GM21360 (cell line): ENCODE measurements around the gene DCAF8L1.
"Not testable (repeated sequence)": the region's sequence is repeated elsewhere in the genome, so short reads cannot be mapped to it uniquely, and the experiment has no call there.

ENCODE experiments used
- ATAC-seq: cut with Tn5 transposase; IDR thresholded peaks from one replicate; pipeline ENCODE4 v1.9.1; 2021; ENCODE audit warnings: mild to moderate bottlenecking, moderate library complexity; ENCODE audit not compliant: unreplicated experiment

DCAF8L1 gene

DNA sequence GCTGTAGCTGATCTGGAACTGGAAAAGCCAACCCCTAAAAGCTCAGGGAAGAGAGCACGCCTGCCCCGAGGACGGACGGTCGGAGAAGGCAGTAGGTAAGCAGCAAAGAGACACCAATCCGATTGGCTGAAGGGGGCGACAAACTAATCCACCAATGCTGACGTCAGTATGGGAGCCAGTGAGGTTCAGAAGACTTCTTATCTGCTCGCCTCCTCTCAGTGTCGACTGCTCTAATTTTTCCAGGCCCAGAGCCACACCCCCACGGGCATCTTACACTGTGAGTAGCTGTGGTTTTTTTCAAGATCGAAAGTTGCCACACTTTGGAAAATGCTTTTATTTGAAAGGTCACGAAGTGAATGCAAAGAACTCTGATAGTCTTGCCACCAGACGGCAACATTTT is at the start of gene DCAF8L1:
TSS of gene DCAF8L1 (minus strand) at position 101 of the 400 bp plus-strand sequence. CDS start 115 bp downstream, outside the sequence.
- no peak for ATAC-seq

DNA sequence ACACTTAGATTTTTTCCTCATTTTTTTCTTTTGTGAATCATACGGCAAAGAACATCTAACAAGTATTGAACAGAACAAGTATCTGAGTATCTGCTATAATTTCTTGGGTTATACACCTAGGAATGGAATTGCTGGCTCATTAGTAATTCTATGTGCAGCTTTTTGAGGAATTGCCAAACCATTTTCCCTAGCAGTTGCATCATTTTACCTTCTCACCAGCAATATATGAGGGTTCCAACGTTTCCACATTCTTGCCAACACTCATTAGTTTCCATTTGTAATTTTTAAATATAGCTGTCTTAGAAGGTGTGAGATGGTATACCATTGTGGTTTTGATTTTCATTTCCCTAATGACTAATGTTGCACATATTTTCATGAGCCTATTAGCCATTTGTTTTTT is 41.1 kb upstream of the DCAF8L1 start:
- ATAC-seq: no peak

DNA sequence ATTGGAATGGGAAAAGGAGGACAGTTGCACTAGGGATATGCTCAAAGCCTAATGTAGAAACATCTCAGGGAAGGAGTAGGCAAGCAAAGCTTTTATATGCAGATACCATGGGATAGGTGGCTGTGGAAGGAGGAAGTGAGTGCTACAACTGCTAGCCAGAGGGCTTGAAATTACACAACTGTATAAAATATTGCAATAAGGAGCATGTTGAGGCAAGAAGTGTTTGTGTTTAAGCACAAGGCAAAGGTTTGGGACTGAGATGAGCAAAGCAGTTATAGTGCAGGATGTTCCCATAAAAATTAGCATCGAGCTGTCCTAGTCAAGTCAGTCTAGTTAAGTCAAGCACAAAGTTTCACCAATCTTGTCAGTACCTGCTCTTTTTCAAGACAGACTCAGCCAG is 35.6 kb upstream of the DCAF8L1 start:
- no peak for ATAC-seq

DNA sequence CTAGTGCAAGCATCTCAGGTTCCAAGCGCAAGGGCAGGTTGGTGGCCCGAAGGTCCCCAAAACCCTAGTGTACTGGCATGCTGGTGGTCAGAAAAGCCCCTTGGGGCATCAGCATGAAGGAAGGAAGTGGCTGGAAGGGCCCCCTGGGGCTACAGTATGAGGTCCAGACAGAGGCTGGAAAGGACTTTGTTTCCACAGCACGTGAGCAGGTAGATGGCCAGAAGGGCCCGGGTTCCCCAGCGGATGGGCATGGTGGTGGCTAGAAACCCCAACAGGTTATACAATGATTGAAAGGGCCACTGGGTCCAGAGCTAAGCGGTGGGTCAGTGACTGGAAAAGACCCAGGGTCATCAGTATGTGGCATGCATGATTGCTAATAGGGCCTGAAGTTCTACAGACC is 34.7 kb upstream of the DCAF8L1 start:
- ATAC-seq: no peak

DNA sequence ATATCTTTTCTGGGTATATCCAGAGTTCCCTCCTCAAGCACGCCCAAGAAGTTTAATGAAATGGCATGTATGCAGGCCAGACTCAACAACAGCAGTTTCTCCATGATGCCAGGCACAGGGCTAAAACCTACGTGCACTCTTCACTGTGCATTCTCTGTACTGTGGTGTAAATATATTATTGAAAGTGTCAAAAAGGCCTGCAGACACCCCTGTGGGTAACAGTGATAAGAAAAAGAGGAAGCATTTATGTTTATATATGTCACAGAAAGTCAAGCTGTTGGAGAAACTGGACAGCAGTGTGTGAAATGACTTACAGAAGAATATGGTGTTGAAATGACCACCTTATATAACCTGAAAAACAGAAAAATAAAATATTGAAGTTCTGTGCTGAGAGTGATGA is 29.6 kb upstream of the DCAF8L1 start:
- no peak for ATAC-seq

DNA sequence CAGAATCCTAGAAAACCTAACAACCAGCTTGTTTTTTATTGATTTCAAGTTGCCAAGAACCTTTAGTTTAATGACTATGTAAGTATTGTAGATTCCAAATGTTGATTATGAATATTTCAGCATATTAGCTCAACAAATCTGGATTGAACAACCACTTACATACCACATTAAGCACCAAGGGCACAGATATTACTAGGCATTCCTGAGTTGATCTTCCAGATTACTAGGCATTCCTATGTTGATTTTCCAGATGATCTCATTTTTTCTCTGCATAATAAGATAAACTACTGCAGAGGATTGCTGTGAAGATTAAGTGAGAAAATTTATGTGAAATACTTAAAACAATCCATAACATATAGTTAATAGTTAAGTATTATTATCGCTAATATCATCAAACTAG is 17.4 kb upstream of the DCAF8L1 start:
- ATAC-seq: no peak

DNA sequence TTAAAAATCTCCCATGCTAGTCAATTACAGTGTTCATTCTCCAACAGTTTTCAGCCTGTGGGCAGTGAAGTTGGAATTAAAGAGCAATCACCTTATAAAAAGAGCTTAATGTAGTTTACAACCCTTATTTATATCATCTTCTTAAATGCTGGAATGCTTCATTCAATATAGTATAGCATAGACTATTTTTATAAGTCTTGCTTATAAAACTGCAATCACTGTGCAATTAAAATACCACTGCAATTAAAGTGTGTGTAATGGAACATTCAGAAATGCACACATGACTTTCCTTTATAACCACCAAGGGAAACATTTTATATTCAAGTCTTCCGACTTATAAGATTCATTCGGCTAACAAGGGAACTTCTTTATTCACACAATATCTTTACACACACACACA is 16.4 kb upstream of the DCAF8L1 start:
- ATAC-seq: no peak

DNA sequence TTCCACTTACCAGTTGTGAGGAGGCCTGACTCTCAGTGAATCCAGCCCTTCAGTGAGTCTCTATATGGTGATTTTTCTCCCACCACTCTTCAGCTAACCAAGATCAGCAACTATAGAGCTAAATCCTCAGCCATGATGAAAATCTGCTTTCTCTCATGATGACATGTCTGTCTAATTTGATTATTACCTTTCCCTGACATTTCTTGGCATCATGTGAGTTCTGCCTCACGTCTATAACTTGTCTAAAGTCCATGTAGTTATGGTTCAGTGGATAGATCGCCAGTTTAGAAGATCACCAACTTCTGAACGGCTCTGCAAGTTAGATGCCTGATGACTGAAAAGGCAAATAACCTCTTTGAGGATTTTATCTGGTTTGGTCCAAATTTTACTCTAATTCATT is 14.9 kb upstream of the DCAF8L1 start:
- no peak for ATAC-seq

DNA sequence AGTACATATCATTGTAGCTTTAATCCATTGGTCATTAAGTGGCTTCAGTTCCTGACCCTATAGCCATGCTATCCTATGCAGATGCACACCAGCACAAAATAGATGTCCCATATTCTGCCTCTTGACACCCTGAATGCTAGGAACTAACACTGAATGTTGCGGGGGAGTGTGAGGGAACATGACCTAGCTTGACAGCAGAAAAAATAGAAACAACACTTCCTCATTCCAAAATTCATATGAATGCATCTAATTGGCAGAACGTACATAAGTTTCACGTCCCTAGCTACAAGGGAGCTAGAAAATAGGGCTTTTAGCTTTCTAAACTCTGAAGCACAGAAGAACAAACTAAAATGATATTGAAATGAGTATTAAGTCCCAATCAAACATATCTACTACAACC is 14.4 kb upstream of the DCAF8L1 start:
- ATAC-seq: no peak

DNA sequence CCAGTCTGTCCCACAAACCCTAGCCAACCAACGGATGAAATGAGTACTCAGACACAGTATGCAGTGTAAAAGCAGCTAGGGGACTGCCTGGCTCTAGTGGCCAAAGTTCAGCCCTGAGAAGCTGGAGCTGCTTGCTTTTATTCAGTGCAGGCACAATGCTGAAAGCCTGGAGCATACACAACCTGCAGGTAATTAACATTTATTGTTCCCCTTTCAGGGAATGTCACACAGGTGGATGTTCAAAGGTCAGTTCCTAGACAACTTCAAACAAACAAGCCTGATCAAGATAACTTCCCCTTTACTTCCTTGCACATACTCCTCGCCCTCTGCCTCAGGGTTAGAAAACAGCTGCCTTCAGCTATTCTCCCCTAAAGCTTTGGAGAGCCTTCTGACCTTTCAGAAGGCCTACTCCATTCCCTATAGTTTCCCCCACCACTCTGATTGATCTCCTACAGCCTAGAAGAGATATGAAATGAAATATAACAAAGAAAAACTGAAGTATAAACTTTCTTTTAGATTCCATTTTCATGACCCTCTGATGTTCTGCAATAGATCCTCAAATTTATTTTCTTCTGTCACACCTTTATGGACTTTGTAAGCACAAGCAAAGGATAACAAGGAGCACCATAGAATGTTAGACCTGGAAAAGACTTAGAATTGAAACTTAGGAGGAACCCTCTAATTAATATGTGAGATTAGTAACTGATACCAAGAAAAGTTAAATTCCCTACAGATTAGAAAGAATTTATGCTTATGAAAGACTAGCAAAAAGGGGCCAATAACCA is 6.8 kb upstream of the DCAF8L1 start:
- ATAC-seq: no peak

DNA sequence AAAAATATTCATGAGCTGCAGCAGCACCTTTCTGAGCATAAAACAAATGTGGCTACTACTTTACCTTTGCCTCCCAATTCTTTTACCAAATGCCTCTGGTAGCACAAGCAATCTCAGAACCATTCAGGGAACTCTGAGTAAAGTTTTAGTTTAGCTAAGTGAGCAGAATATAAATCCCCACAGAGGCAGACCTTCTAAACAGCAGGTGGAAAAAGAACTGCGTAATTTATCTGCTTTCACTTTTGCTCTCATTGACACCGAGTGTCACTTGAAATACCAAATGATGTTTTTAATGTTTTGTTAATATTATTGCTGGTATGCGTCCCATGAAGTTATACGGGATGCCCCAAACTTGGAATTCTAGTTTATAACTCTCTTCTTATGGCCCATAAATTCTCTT is 4.3 kb downstream of the DCAF8L1 start:
- ATAC-seq: not testable (repeated sequence)

DNA sequence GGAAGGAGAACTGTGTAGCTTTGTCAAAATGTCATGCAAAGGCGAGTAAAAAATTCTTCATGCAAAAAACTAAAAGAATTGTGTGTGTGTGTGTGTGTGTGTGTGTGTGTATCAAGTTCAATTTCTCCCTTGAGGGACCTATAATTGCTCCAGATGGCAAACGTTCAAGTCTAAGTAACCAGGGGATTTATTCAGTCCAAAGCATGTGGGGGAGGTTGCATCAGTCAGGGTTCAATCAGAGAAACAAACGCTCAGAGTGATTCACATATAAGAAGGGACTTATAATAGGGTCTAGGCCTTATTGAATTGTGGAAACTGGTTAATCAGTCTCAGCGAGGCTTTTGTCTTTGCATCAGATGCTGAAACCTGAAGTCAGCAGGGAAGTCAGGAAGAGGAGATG is 5.0 kb downstream of the DCAF8L1 start:
- no peak for ATAC-seq

DNA sequence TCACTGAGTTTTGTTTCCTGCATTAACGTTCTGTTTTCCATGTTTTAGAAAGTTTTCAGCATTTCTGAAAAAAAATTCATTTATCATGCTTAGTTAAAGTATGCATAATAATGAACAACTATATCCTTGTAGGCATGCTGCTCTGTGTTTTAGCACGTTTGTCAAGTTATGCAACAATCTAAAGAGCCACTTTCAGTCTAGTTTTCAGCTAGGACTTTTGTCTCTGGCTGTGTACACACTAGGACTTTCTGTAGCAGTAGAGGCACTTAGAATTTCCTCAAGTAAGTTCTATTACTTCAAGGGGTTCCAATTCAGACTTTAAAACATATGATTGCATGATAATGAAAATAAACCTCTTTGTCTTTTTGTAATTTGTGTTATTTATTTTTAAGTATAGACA is 12.4 kb downstream of the DCAF8L1 start:
- no peak for ATAC-seq

DNA sequence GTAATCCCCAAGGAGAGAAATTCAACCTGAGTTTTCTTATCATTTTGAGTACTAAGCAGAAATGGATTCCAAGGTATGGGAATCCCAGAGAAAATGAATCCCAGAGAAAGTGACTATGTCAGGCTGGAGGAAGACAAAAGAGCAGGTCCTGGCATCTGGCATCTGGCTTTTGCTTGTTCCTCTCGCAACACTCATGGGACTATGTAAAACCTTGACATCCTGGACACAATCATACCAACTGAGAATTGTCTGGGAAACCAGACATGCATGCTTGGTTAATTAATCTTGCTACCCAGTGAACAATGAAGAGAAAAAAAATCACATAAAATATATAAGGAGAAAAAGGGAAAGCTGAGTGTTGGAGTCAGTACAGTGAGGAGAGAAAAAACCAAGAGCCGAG is 12.9 kb downstream of the DCAF8L1 start:
- no peak for ATAC-seq

DNA sequence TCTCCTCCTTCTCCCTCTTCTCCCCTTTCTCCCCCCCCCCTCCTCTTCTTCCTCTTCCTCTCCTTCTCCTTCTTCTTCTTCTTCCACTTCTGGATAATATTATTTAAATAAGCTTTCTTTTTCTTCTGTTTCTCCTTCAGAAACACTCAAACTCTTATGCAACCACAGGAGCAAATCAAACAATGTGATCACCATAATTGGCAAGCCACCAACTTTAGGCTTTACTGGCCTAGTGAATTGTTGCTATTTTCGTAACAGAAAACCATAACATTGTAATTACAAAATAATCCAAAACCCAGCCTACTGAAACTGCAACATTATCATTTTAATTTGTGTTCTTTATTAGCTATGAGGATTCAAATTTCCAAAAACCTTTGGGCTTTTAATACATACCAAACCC is 14.3 kb downstream of the DCAF8L1 start:
- no peak for ATAC-seq

DNA sequence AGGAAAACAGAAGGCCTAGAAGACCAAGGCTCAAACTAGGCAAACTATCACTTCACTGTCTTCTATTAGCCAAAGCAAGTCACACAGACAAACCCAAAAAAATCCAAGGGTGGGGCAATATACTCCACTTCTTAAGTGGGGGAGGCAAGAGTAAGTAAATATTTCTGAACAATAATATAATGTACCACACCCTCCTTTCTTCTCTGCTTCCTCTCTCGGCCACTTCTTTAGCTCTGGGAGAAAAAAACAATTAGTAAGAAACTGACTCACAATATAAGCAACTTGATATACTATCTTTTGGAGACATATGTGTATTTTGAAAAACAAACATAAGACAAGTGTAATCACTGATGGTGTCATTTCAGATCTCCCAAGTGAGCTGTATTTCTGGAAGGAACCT is 14.8 kb downstream of the DCAF8L1 start:
- ATAC-seq: no peak

DNA sequence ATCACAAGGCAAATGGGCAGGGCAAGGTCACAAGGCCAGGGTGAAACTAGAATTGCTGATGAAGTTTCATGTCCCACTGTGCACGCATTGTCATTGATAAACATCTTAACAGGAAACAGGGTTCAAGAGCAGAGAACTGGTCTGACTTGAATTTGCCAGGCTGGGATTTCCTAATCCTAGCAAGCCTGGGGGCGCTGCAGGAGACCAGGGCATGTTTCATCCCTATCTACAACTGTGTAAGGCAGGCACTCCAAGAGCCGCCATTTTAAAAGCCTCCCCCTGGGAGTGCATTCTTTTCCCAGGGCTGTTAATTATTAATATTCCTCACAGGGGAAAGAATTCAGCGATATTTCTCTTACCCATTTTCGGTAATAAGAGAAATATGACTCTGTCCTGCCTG is 15.9 kb downstream of the DCAF8L1 start:
- not testable (repeated sequence) for ATAC-seq

DNA sequence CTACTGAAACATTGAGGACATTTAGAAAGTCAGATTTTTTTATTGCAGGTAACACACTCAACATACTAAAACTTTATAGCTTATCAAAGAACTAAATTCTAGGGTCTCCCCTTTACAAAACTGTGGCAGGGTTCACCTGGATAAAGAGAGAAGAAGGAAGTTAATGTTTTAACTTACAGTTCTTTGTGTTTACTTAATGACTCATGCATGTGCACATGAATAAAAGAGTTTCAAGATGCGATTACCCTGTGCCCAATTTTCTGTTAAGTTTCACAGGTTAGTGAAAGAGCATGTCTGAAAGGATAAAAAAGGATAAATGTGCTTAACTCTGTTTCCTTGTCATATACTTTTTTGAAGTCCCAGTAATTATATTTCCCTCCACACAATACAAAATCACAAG is 16.8 kb downstream of the DCAF8L1 start:
- ATAC-seq: no peak

DNA sequence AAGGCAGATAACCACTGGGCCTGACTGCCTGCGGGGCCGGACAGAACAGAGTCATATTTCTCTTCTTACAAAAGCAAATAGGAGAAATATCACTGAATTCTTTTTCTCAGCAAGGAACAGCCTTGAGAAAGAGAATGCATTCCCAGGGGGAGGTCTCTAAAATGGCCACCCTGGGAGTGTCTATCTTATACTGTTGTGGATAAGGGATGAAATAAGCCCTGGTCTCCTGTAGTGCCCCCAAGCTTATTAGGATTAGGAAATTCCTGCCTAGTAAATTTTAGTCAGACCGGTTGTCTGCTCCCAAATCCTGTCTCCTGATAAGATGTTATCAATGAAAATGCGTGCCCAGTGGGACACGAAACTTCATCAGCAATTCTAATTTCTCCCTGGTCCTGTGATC is 20.8 kb downstream of the DCAF8L1 start:
- not testable (repeated sequence) for ATAC-seq

DNA sequence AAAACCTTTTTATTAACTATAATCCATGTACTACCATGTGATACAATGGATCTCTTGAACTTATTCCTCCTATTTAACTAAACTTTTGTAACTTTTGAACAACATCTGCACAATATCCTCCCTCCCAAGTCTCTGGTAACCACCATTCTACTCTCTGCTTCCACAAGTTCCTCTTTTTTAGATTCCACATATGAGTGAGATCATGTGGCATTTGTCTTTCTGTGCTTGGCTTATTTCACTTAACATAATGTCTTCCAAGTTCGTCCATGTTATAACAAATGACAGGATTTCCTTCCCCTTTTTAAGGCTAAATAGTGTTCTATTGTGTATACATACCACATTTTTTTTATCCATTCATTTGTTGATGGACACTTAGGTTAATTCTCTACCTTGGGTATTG is 28.1 kb downstream of the DCAF8L1 start:
- ATAC-seq: no peak

DNA sequence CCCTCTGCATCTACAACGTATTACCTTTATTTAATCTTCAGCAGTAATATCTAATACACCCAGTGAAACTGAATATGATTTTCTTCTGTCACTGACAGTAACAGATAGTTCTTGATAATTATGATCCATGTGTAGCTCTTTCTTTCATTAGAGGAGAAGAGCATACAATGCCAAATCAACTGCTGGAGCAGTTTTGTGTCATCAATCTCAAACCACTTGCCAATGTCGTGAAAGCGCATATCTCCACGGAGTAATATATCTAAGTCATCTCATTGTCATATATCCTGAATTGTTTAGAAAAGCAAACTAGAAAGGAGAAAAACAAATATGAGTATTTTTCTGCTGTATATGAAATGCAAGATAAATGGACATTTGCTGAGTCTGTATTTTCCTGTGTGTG is 47.9 kb downstream of the DCAF8L1 start:
- ATAC-seq: no peak
